ENCODE results near the gene ATXN7L1.

DNA sequence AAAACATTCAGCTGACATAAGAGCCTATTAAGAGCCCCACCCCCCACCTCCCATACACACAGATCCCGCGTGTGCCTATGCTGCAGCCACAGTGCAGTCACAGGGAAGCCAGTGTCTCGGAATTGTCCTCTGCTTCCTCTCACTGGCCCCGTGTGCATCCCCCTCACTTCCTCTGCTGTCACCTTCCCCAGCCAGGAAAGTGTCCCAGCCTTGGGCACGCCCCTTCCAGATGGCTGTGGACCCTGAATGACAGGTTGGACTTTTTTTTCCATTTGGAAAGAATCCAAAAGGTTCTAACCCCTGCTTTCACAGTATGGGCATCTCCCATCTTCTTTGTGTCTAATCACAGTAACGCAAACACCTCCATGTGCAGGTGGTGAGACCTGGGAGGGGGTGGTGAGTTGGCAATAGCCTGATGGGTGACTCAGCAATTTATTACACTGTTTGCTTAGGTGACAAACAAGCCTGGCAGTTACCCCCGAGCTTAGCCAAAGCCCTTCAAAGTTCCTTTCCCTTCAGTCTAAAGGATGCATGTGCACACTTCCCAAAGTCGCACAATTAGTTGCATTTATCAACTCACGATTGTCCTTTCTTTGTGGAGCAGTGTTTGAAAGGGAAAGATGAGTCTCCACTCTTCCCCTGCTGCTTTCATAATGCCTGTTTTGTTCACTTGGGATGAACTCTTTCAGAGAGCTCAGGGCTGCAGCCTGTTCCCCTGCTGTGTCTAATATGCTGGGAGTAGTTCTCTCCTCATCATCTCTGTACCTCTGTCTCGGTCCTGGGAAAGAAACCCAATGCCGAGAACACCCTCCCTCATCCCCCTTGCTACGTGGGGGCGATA lies 227.6 kb downstream of the ATXN7L1 start:
- TF ChIP-seq POLR2AphosphoS5 (IDR thresholded peaks at IDR 0.05; ENCODE audit: insufficient read depth in 1 of 2, low read depth in 1 of 2), result no peak
- TF ChIP-seq, protein P1, sequence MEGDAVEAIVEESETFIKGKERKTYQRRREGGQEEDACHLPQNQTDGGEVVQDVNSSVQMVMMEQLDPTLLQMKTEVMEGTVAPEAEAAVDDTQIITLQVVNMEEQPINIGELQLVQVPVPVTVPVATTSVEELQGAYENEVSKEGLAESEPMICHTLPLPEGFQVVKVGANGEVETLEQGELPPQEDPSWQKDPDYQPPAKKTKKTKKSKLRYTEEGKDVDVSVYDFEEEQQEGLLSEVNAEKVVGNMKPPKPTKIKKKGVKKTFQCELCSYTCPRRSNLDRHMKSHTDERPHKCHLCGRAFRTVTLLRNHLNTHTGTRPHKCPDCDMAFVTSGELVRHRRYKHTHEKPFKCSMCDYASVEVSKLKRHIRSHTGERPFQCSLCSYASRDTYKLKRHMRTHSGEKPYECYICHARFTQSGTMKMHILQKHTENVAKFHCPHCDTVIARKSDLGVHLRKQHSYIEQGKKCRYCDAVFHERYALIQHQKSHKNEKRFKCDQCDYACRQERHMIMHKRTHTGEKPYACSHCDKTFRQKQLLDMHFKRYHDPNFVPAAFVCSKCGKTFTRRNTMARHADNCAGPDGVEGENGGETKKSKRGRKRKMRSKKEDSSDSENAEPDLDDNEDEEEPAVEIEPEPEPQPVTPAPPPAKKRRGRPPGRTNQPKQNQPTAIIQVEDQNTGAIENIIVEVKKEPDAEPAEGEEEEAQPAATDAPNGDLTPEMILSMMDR (IDR thresholded peaks at IDR 0.05), result no peak
- TF ChIP-seq POLR2A (IDR thresholded peaks at IDR 0.05), result no peak
